B cell (primary cell): ENCODE results near the gene TSC22D2.

Experiments
- CTCF ChIP-seq: fragments of 200-600 bp; IDR thresholded peaks from one replicate; pipeline ENCODE4 v1.8.0; 2022; ENCODE audit warnings: antibody characterized with exemption, mild to moderate bottlenecking
- EZH2 ChIP-seq: IDR thresholded peaks from 2 replicates; pipeline ENCODE4 v1.6.1; 2012; ENCODE audit warnings: borderline replicate concordance, low read depth, mild to moderate bottlenecking, moderate library complexity, low read length; ENCODE audit not compliant: insufficient read depth, poor library complexity, severe bottlenecking

DNA sequence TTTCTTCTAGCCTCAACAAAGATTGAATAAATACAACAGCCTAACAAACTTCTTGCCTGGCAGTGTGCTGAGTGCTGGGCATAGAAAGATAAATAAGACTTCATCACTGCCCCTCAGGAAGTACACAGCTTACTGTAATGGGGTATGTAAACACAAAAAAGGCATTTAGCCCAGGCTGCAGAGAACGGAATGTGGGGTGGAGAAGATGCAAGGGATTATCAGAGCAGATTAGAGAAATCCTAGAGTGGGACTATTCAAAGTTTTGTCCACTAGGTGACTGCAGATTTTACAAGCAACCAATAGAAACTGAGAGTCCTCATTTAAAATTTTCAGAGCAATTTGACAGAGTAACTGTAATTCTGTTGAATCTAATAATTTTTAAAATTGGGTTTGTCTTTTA lies 35.4 kb upstream of the TSC22D2 start:
- TF ChIP-seq CTCF (peak; percentile 54), EZH2 (no peak)
